ENCODE measurements around the gene SLC26A2. TPM values are rescaled to one million over a fixed set of nuclear protein-coding genes. Genes with fewer than 3 reads are reported as not detected.

Gene SLC26A2
- total and polyA plus RNA-seq, 2 of the 8 experiments (the other 6 are each of a cell fraction or from before 2014, with no cell fraction given) = 3.7 to 11.4 TPM

- 98% methylated on average over 4 of the region's 4 CpGs; no CpG with 5 or more reads in 1 of the 2 experiments for WGBS, 2 experiments (ENCODE audit: extremely low coverage in 1 of 2, insufficient coverage in 1 of 2, insufficient read length in 1 of 2, insufficient replicate concordance in 2 of 2, low coverage in 1 of 2, low lambda C conversion rate in 2 of 2, missing lambda C conversion rate in 1 of 2)
- H3K4me1 ChIP-seq (replicated peaks in 1 of 4; ENCODE audit: control insufficient read depth in 3 of 4, insufficient read depth in 4 of 4, low read length in 3 of 4) = no peaks in the 10 kb centered on the region; a peak in 3 of 7 replicates
- H4K91ac ChIP-seq (replicated peaks; ENCODE audit: insufficient read length, low read length) = no peak overlapping the region
- no peak overlapping the region for H3K4me3 ChIP-seq (ENCODE audit: extremely low read depth in 1 of 4, insufficient read depth in 2 of 4, low read depth in 3 of 4, low read length in 4 of 4)
- H3K27me3 ChIP-seq (replicated peaks in 1 of 4; ENCODE audit: control insufficient read depth in 3 of 4, extremely low read depth in 1 of 4, insufficient read depth in 3 of 4, low read length in 3 of 4) = no peaks in the 10 kb centered on the region
- H3K4me2 ChIP-seq (ENCODE audit: insufficient read depth in 1 of 2, low read depth in 2 of 2, low read length in 2 of 2) = no peak overlapping the region
- no peak overlapping the region for H3K9ac ChIP-seq (replicated peaks in 1 of 4; ENCODE audit: extremely low read depth in 1 of 4, low read depth in 3 of 4, low read length in 3 of 4)
- H3K79me2 ChIP-seq (ENCODE audit: control insufficient read depth in 1 of 2, insufficient read depth in 2 of 2, low read length in 2 of 2) = peaks cover 5 to 39% of the 10 kb centered on the region in 2 experiments
- peaks cover 5% of the 10 kb centered on the region; the same call in 1 of the 2 replicates for H3K79me1 ChIP-seq (ENCODE audit: low read depth, low read length)
- H3K9me3 ChIP-seq (ENCODE audit: insufficient read depth in 2 of 2, low read depth in 1 of 2, low read length in 1 of 2) = no peaks in the 10 kb centered on the region
- no peak overlapping the region for H2BK5ac ChIP-seq (ENCODE audit: low read depth, low read length)
- peaks cover 3% of the 10 kb centered on the region; the same call in 1 of the 2 replicates for H3K23me2 ChIP-seq (ENCODE audit: low read depth, low read length)
- no peak overlapping the region for H2AFZ ChIP-seq (ENCODE audit: low read length)
- peaks cover 4 to 45% (median 21%) of the 10 kb centered on the region in 4 experiments for H3K36me3 ChIP-seq (ENCODE audit: control insufficient read depth in 2 of 4, insufficient read depth in 4 of 4, low read length in 3 of 4)
- TF ChIP-seq BRCA1 (IDR thresholded peaks at IDR 0.05; ENCODE audit: low read depth, low read length) = no peak
- TF ChIP-seq BACH1 (IDR thresholded peaks at IDR 0.05; ENCODE audit: low read length) = no peak
- no peak for TF ChIP-seq SRF (IDR thresholded peaks at IDR 0.05; ENCODE audit: low read depth, low read length)
- no peak for TF ChIP-seq EZH2 (IDR thresholded peaks at IDR 0.05; ENCODE audit: low read depth, low read length, severe bottlenecking)
- TF ChIP-seq TAF7 (optimal IDR thresholded peaks at IDR 0.05; ENCODE audit: borderline replicate concordance, low read depth, low read length) = no peak
- TF ChIP-seq POLR2A (IDR thresholded peaks at IDR 0.05; ENCODE audit: control extremely low read depth in 1 of 2, low read depth in 2 of 2, low read length in 2 of 2) = no peak
- TF ChIP-seq RXRA (IDR thresholded peaks at IDR 0.05; ENCODE audit: insufficient read depth, low read depth, low read length) = no peak
- no peak for TF ChIP-seq POLR2AphosphoS5 (IDR thresholded peaks at IDR 0.05; ENCODE audit: low read depth, low read length)
- TF ChIP-seq JUND (IDR thresholded peaks at IDR 0.05; ENCODE audit: low read length) = no peak
- no peak for TF ChIP-seq KDM1A (IDR thresholded peaks at IDR 0.05; ENCODE audit: borderline replicate concordance, low read length)
- no peak overlapping the region for H3K27ac ChIP-seq (ENCODE audit: low read depth, low read length)
- H3K4ac ChIP-seq (replicated peaks; ENCODE audit: insufficient read length, low read depth, low read length) = no peak overlapping the region
- CTCF ChIA-PET (ENCODE audit: partially characterized antibody) = interaction anchor here (0.6 to 1.9 kb wide), 10 partner anchors 10 to 1049 kb away, joined by 3 to 7 read pairs (median 4); no protein-coding TSS in a partner anchor
- no peak overlapping the region for H4K5ac ChIP-seq (ENCODE audit: insufficient read length, low read depth, low read length)
- H4K20me1 ChIP-seq (replicated peaks in 1 of 2; ENCODE audit: control insufficient read depth in 1 of 2, insufficient read depth in 2 of 2, low read length in 2 of 2) = peaks cover 14 to 21% of the 10 kb centered on the region in 2 experiments
- H4K8ac ChIP-seq (ENCODE audit: extremely low read depth, insufficient read depth, low read length) = no peak overlapping the region
- no peak overlapping the region for H2BK15ac ChIP-seq (ENCODE audit: low read length)
- H2BK12ac ChIP-seq (ENCODE audit: low read depth, low read length) = no peak overlapping the region
- POLR2A ChIA-PET (ENCODE audit: partially characterized antibody) = interaction anchor here (1.1 kb wide), 1 partner anchor 9 kb away, joined by 3 read pairs; no protein-coding TSS in a partner anchor
- no peak overlapping the region for H3K18ac ChIP-seq (ENCODE audit: extremely low read depth, low read length)
- no peak overlapping the region for H3K56ac ChIP-seq (replicated peaks; ENCODE audit: insufficient read length, low read depth, low read length)
- no peak overlapping the region for H2BK20ac ChIP-seq (ENCODE audit: low read length)
- H2BK120ac ChIP-seq (replicated peaks; ENCODE audit: low read depth, low read length) = no peak overlapping the region
- no peak overlapping the region for H3K23ac ChIP-seq (ENCODE audit: insufficient read length)
- FAIRE-seq = no peak
- H2AK5ac ChIP-seq (ENCODE audit: low read depth, low read length) = no peak overlapping the region
- H3K14ac ChIP-seq (ENCODE audit: insufficient read length) = no peak overlapping the region
- DNase-seq (ENCODE audit: low read depth in 1 of 2, low spot score in 2 of 2) = no peak
These were observed 45.8 kb downstream of the SLC26A2 start for GRCh38 chr5:150006318-150006717.
